ENCODE measurements around the gene MICU1. TPM values are rescaled to one million over a fixed set of nuclear protein-coding genes. Genes with fewer than 3 reads are reported as not detected.
"Not testable (repeated sequence)": the region's sequence is repeated elsewhere in the genome, so short reads cannot be mapped to it uniquely, and the experiment has no call there.

The MICU1 gene
- total RNA-seq, 4 donors from 2014 or later: 31.7 to 82.5 (median 37.1) TPM

GRCh38 chr10:72388062-72388461 lies 237.8 kb downstream of the MICU1 start:
- H3K36me3 ChIP-seq: no peaks in the 10 kb centered on the region
- H3K27ac ChIP-seq: no peak overlapping the region
- no peaks in the 10 kb centered on the region for H3K27me3 ChIP-seq
- TF ChIP-seq POLR2A (IDR thresholded peaks at IDR 0.05) (no peak), CTCF (IDR thresholded peaks at IDR 0.05) (no peak)
- no peak for DNase-seq
- no peaks in the 10 kb centered on the region for H3K4me1 ChIP-seq
- no peak overlapping the region for H3K4me3 ChIP-seq
- H3K9me3 ChIP-seq: no peaks in the 10 kb centered on the region

GRCh38 chr10:72386916-72387586 lies 238.8 kb downstream of the MICU1 start:
- DNase-seq: no peak
- H3K27ac ChIP-seq: no peak overlapping the region
- H3K4me3 ChIP-seq: no peak overlapping the region
- H3K36me3 ChIP-seq: no peaks in the 10 kb centered on the region
- no peaks in the 10 kb centered on the region for H3K4me1 ChIP-seq
- no peaks in the 10 kb centered on the region for H3K27me3 ChIP-seq
- H3K9me3 ChIP-seq: no peaks in the 10 kb centered on the region
- TF ChIP-seq POLR2A (IDR thresholded peaks at IDR 0.05): no peak
- TF ChIP-seq CTCF (IDR thresholded peaks at IDR 0.05): no peak

- TF ChIP-seq POLR2A (IDR thresholded peaks at IDR 0.05) (no peak), CTCF (IDR thresholded peaks at IDR 0.05) (no peak)
- no peak overlapping the region for H3K4me3 ChIP-seq
- H3K9me3 ChIP-seq: no peaks in the 10 kb centered on the region
- H3K27ac ChIP-seq: no peak overlapping the region
- DNase-seq: no peak
- no peaks in the 10 kb centered on the region for H3K36me3 ChIP-seq
- H3K4me1 ChIP-seq: no peaks in the 10 kb centered on the region
- H3K27me3 ChIP-seq: no peaks in the 10 kb centered on the region
Measured at GRCh38 chr10:72385724-72386123, 240.2 kb downstream of the MICU1 start.

- H3K4me3 ChIP-seq, H3K27me3 ChIP-seq, H3K9me3 ChIP-seq, DNase-seq, H3K4me1 ChIP-seq, H3K27ac ChIP-seq, H3K36me3 ChIP-seq: not testable (repeated sequence)
Measured at GRCh38 chr10:72384982-72385381, 240.9 kb downstream of the MICU1 start.

GRCh38 chr10:72379776-72380175 lies 246.1 kb downstream of the MICU1 start:
- no peak for DNase-seq
- Histone ChIP-seq H3K9me3 (no peaks in the 10 kb centered on the region), H3K4me3 (no peak overlapping the region), H3K27ac (no peak overlapping the region), H3K36me3 (peaks cover 0 to 12% (median 0%) of the 10 kb centered on the region in 3 donors), H3K4me1 (no peaks in the 10 kb centered on the region), H3K27me3 (no peaks in the 10 kb centered on the region)
- TF ChIP-seq CTCF (IDR thresholded peaks at IDR 0.05) (no peak), POLR2A (IDR thresholded peaks at IDR 0.05) (no peak)

GRCh38 chr10:72379062-72379461 lies 246.8 kb downstream of the MICU1 start:
- Histone ChIP-seq H3K4me3 (no peak overlapping the region), H3K27ac (no peak overlapping the region), H3K27me3 (no peaks in the 10 kb centered on the region), H3K4me1 (no peaks in the 10 kb centered on the region), H3K9me3 (no peaks in the 10 kb centered on the region), H3K36me3 (peaks cover 0 to 12% (median 0%) of the 10 kb centered on the region in 3 donors)
- no peak for TF ChIP-seq POLR2A (IDR thresholded peaks at IDR 0.05)
- no peak for TF ChIP-seq CTCF (IDR thresholded peaks at IDR 0.05)
- no peak for DNase-seq
